Skeletal muscle tissue (tissue), 4 donors: ENCODE measurements around the gene TNFRSF6B. TPM values are rescaled to one million over a fixed set of nuclear protein-coding genes. Genes with fewer than 3 reads are reported as not detected.
A peak's percentile ranks its signal among the peaks of the same experiment; 100 is the strongest.
"Not testable (repeated sequence)": the region's sequence is repeated elsewhere in the genome, so short reads cannot be mapped to it uniquely, and the experiment has no call there.

Source experiments
- H3K27ac ChIP-seq: one replicate; pipeline ENCODE4 v1.7.0; 2013; ENCODE audit warnings: mild to moderate bottlenecking, low read depth, low read length, inconsistent platforms
- H3K27me3 ChIP-seq, 3 donors: one replicate each; pipeline ENCODE4 v1.7.0; 2013; ENCODE audit warnings: low read length in 3 of 3; ENCODE audit not compliant: control insufficient read depth in 3 of 3, insufficient read depth in 3 of 3
- H3K36me3 ChIP-seq, 3 donors: one replicate each; pipeline ENCODE4 v1.7.0; 2013; ENCODE audit warnings: low read length in 3 of 3; ENCODE audit not compliant: control insufficient read depth in 3 of 3, insufficient read depth in 3 of 3
- H3K4me1 ChIP-seq, 3 donors: one replicate each; pipeline ENCODE4 v1.7.0; 2013; ENCODE audit warnings: low read length in 3 of 3, mild to moderate bottlenecking in 3 of 3; ENCODE audit not compliant: control insufficient read depth in 3 of 3, insufficient read depth in 3 of 3
- H3K4me3 ChIP-seq, 3 donors: one replicate each; pipeline ENCODE4 v1.7.0; 2013; ENCODE audit warnings: low read length in 3 of 3
- H3K9ac ChIP-seq, 3 donors: one replicate each; pipeline ENCODE4 v1.7.0; 2013; ENCODE audit warnings: low read length in 3 of 3, mild to moderate bottlenecking in 3 of 3, moderate library complexity in 2 of 3, low read depth in 1 of 3
- H3K9me3 ChIP-seq, 3 donors: one replicate each; pipeline ENCODE4 v1.7.0; 2013; ENCODE audit warnings: low read length in 3 of 3; ENCODE audit not compliant: control insufficient read depth in 3 of 3
- total RNA-seq: library from RNA; depleted of rRNA; stranded (reverse); fragments of >200 nt; gene quantifications from one replicate; pipeline ENCODE4 v1.2.3, GENCODE V29; 2014
- donor health status: Osteomylitis.

TNFRSF6B gene
- total RNA-seq, 1 donor from 2014 or later: not detected

GRCh38 chr20:63655249-63655648 lies 41.2 kb upstream of the TNFRSF6B start:
- Histone ChIP-seq H3K4me1 (peaks cover 32 to 46% (median 34%) of the 10 kb centered on the region in 3 donors), H3K9ac (no peak overlapping the region), H3K27ac (no peak overlapping the region), H3K4me3 (no peak overlapping the region), H3K36me3 (peaks cover 0 to 5% (median 0%) of the 10 kb centered on the region in 3 donors), H3K27me3 (peaks cover 13 to 23% (median 16%) of the 10 kb centered on the region in 3 donors), H3K9me3 (no peaks in the 10 kb centered on the region)

GRCh38 chr20:63656451-63656850 lies 40.0 kb upstream of the TNFRSF6B start:
- no peak overlapping the region for H3K27ac ChIP-seq
- no peaks in the 10 kb centered on the region for H3K9me3 ChIP-seq
- peaks cover 3 to 14% (median 6%) of the 10 kb centered on the region in 3 donors for H3K36me3 ChIP-seq
- peak overlapping the region in 1 of 3 donors; percentile 33 for H3K9ac ChIP-seq
- peaks cover 31 to 44% (median 32%) of the 10 kb centered on the region in 3 donors for H3K4me1 ChIP-seq
- no peak overlapping the region for H3K4me3 ChIP-seq
- peaks cover 7 to 16% (median 14%) of the 10 kb centered on the region in 3 donors for H3K27me3 ChIP-seq

GRCh38 chr20:63657260-63657936 lies 39.1 kb upstream of the TNFRSF6B start:
- H3K4me1 ChIP-seq: peaks cover 24 to 34% (median 28%) of the 10 kb centered on the region in 3 donors
- H3K9ac ChIP-seq: peak overlapping the region; percentile 95 to 96 (median 96)
- no peaks in the 10 kb centered on the region for H3K9me3 ChIP-seq
- peak overlapping the region; percentile 89 for H3K27ac ChIP-seq
- peaks cover 8 to 23% (median 15%) of the 10 kb centered on the region in 3 donors for H3K36me3 ChIP-seq
- H3K4me3 ChIP-seq: peak overlapping the region; percentile 95 to 97 (median 97)
- H3K27me3 ChIP-seq: peaks cover 0 to 7% (median 4%) of the 10 kb centered on the region in 3 donors

GRCh38 chr20:63657937-63658748 lies 38.3 kb upstream of the TNFRSF6B start, which contains the start of gene RTEL1:
Gene RTEL1, plus strand, starts transcription at chr20:63658312. Its CDS starts 1,091 bp downstream, at chr20:63659403.
- Histone ChIP-seq H3K36me3 (peaks cover 15 to 30% (median 22%) of the 10 kb centered on the region in 3 donors), H3K27me3 (peaks cover 0 to 3% (median 0%) of the 10 kb centered on the region in 3 donors), H3K9me3 (no peaks in the 10 kb centered on the region)

DNA sequence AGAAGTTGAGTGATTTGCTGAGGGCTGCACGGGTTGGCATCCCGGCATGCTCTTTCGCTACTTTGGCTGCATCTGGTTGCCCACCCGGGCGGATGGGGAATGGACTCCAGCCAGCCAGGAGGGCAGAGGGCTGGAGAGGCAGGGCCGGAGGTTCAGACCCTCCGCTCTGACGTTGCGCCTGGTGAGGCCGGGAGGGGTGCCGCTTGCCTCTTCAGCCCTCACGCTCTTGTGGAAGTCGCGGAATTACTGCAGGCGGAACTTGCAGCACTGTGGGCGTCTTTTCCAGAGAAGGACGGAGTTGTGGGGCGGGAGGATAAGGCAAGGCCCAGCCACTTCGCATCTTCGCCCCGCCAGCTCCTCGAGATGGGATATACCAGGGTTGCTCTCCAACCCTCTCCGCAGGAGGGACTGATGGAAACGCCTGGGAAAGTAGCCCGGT lies 37.7 kb upstream of the TNFRSF6B start:
- Histone ChIP-seq H3K4me3 (peak overlapping the region; percentile 95 to 97 (median 97)), H3K27me3 (peaks cover 0 to 3% (median 0%) of the 10 kb centered on the region in 3 donors), H3K36me3 (peaks cover 20 to 35% (median 28%) of the 10 kb centered on the region in 3 donors), H3K9ac (peak overlapping the region; percentile 95 to 96 (median 96)), H3K4me1 (peaks cover 24 to 30% (median 25%) of the 10 kb centered on the region in 3 donors), H3K27ac (peak overlapping the region; percentile 89), H3K9me3 (no peaks in the 10 kb centered on the region)

More at GRCh38 chr20:63657937-63658748, 38.3 kb upstream of the TNFRSF6B start, which contains the start of gene RTEL1:
- peak within 1 kb of the TSS; percentile 89 for H3K27ac ChIP-seq
- peaks cover 24 to 33% (median 28%) of the 10 kb centered on the region in 3 donors for H3K4me1 ChIP-seq
- H3K9ac ChIP-seq: peak within 1 kb of the TSS; percentile 95 to 96 (median 96)
- H3K4me3 ChIP-seq: peak within 1 kb of the TSS; percentile 95 to 97 (median 97)

GRCh38 chr20:63659370-63659769 lies 37.1 kb upstream of the TNFRSF6B start:
- Histone ChIP-seq H3K27me3 (peaks cover 0 to 2% (median 0%) of the 10 kb centered on the region in 3 donors), H3K9ac (peak overlapping the region; percentile 95 to 96 (median 96)), H3K36me3 (peaks cover 20 to 38% (median 32%) of the 10 kb centered on the region in 3 donors), H3K4me3 (peak overlapping the region; percentile 95 to 97 (median 97)), H3K9me3 (no peaks in the 10 kb centered on the region), H3K27ac (peak overlapping the region; percentile 89), H3K4me1 (peaks cover 23 to 27% (median 24%) of the 10 kb centered on the region in 3 donors)

- H3K36me3 ChIP-seq: peaks cover 22 to 38% (median 32%) of the 10 kb centered on the region in 3 donors
- not testable (repeated sequence) for H3K9me3 ChIP-seq, H3K27ac ChIP-seq, H3K9ac ChIP-seq, H3K4me3 ChIP-seq, H3K27me3 ChIP-seq
- H3K4me1 ChIP-seq: peaks cover 23 to 27% (median 24%) of the 10 kb centered on the region in 3 donors
These were observed 36.3 kb upstream of the TNFRSF6B start for GRCh38 chr20:63660174-63660573.

- no peaks in the 10 kb centered on the region for H3K9me3 ChIP-seq
- peaks cover 22 to 27% (median 23%) of the 10 kb centered on the region in 3 donors for H3K4me1 ChIP-seq
- peaks cover 22 to 38% (median 32%) of the 10 kb centered on the region in 3 donors for H3K36me3 ChIP-seq
- H3K27ac ChIP-seq: no peak overlapping the region
- H3K4me3 ChIP-seq: no peak overlapping the region
- H3K9ac ChIP-seq: no peak overlapping the region
- H3K27me3 ChIP-seq: no peaks in the 10 kb centered on the region
These were observed 35.8 kb upstream of the TNFRSF6B start for GRCh38 chr20:63660622-63661021.

GRCh38 chr20:63661108-63661507 lies 35.3 kb upstream of the TNFRSF6B start:
- no peak overlapping the region for H3K27ac ChIP-seq
- H3K27me3 ChIP-seq: no peaks in the 10 kb centered on the region
- no peak overlapping the region for H3K9ac ChIP-seq
- peaks cover 26 to 42% (median 33%) of the 10 kb centered on the region in 3 donors for H3K36me3 ChIP-seq
- H3K9me3 ChIP-seq: no peaks in the 10 kb centered on the region
- no peak overlapping the region for H3K4me3 ChIP-seq
- peaks cover 22 to 27% (median 23%) of the 10 kb centered on the region in 3 donors for H3K4me1 ChIP-seq
